Measurements from ENCODE around the gene STK39.

DNA sequence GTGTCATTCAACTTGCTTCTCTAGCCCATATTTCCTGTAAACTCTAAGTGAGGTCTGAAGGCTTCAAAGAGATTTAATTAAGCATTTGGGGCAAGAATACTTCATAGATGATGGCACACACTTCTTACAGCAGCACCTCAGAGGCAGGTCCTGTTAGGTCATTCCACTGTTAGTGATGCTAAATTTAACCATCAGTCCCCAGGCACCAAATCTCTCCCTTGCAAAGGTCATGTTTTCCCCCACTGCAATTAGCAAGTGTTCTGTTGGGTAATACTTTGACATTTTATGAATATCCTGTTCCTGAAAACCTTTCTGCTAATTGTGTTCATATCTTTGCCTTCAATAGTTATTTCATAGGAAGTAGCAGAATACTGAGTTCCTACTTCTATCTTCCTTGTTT, 117.0 kb downstream of the STK39 start:
- no peak for TF ChIP-seq CTCF (conservative IDR thresholded peaks at IDR 0.05; ENCODE audit: low read depth, low read length)
- no peak for TF ChIP-seq POLR2A (IDR thresholded peaks at IDR 0.05; ENCODE audit: low read depth, low read length)
- TF ChIP-seq RAD21 (IDR thresholded peaks at IDR 0.05; ENCODE audit: low read length): no peak
- TF ChIP-seq MXI1 (IDR thresholded peaks at IDR 0.05; ENCODE audit: borderline replicate concordance, low read depth, low read length): no peak
